Stimulated activated CD8-positive, alpha-beta memory T cell treated with anti-CD3 and anti-CD28 coated beads, Interleukin-4, amount 100 ng/mL, for 48 hours (primary cell): Measurements from ENCODE around the gene PCGF3.
A peak's percentile ranks its signal among the peaks of the same experiment; 100 is the strongest.
"Not testable (repeated sequence)": the region's sequence is repeated elsewhere in the genome, so short reads cannot be mapped to it uniquely, and the experiment has no call there.

Experiments
- DNase-seq: peaks from one replicate; pipeline ENCODE4 v3.0.0-alpha.2; 2020

The PCGF3 gene

GRCh38 chr4:705278-706082, at the start of gene PCGF3:
Gene PCGF3 (plus strand): TSS chr4:705832. CDS start chr4:733681, 27,849 bp downstream.
- peak; percentile 99 for DNase-seq

GRCh38 chr4:656436-657337, 48.9 kb upstream of the PCGF3 start:
- no peak for DNase-seq

GRCh38 chr4:657338-657833, 48.2 kb upstream of the PCGF3 start:
- no peak for DNase-seq

- no peak for DNase-seq
Measured at GRCh38 chr4:657834-658667, 47.6 kb upstream of the PCGF3 start.

GRCh38 chr4:658681-659667, 46.7 kb upstream of the PCGF3 start:
- DNase-seq = no peak

- DNase-seq = no peak
Measured at GRCh38 chr4:659851-660250, 45.8 kb upstream of the PCGF3 start.

GRCh38 chr4:660401-660800, 45.2 kb upstream of the PCGF3 start:
- DNase-seq = no peak

- no peak for DNase-seq
Measured at GRCh38 chr4:661231-661630, 44.4 kb upstream of the PCGF3 start.

GRCh38 chr4:661881-662761, 43.5 kb upstream of the PCGF3 start:
- no peak for DNase-seq

- no peak for DNase-seq
Measured at GRCh38 chr4:663046-663437, 42.6 kb upstream of the PCGF3 start.

- peak; percentile 85 for DNase-seq
Measured at GRCh38 chr4:663438-664428, 41.9 kb upstream of the PCGF3 start.

GRCh38 chr4:664713-665231, 40.9 kb upstream of the PCGF3 start:
- no peak for DNase-seq

- DNase-seq = no peak
Measured at GRCh38 chr4:665381-665750, 40.3 kb upstream of the PCGF3 start.

GRCh38 chr4:665751-666435, 39.7 kb upstream of the PCGF3 start:
- no peak for DNase-seq

- no peak for DNase-seq
Measured at GRCh38 chr4:666436-666810, 39.2 kb upstream of the PCGF3 start.

- DNase-seq = no peak
Measured at GRCh38 chr4:666822-667544, 38.6 kb upstream of the PCGF3 start.

- DNase-seq = no peak
Measured at GRCh38 chr4:667545-667925, 38.1 kb upstream of the PCGF3 start.

GRCh38 chr4:668219-668618, 37.4 kb upstream of the PCGF3 start:
- not testable (repeated sequence) for DNase-seq
